Measurements from ENCODE around the gene FLYWCH1. TPM values are rescaled to one million over a fixed set of nuclear protein-coding genes. Genes with fewer than 3 reads are reported as not detected.

Gene FLYWCH1
- total RNA-seq, 1 experiment from 2014 or later: 12.5 TPM

- Histone ChIP-seq H3K4ac (ENCODE audit: low read depth, low read length) (no peak within 1 kb of the TSS), H3K79me2 (ENCODE audit: insufficient read depth, low read length) (no peaks in the 10 kb centered on the region), H4K20me1 (ENCODE audit: control insufficient read depth, insufficient read depth, insufficient read length) (peaks cover 3% of the 10 kb centered on the region), H3K27me3 (ENCODE audit: insufficient read depth, low read length) (no peaks in the 10 kb centered on the region), H3K18ac (ENCODE audit: insufficient read length, low read depth, low read length) (peak within 1 kb of the TSS; percentile 6), H3K79me1 (ENCODE audit: insufficient read depth, low read depth, low read length, poor library complexity, severe bottlenecking) (no peaks in the 10 kb centered on the region), H3K9ac (ENCODE audit: extremely low read depth, insufficient read length, low read length) (peak within 1 kb of the TSS; percentile 45), H3K23me2 (ENCODE audit: insufficient read length, low read depth, low read length, poor library complexity, severe bottlenecking) (peaks cover 14% of the 10 kb centered on the region), H4K5ac (ENCODE audit: insufficient read length, low read depth, low read length) (no peak within 1 kb of the TSS), H3K27ac (ENCODE audit: insufficient read length, low read depth, low read length) (no peak within 1 kb of the TSS), H2BK20ac (ENCODE audit: low read depth, low read length, poor library complexity, severe bottlenecking) (no peak within 1 kb of the TSS), H3K4me1 (ENCODE audit: insufficient read depth, low read length) (no peaks in the 10 kb centered on the region), H4K8ac (replicated peaks; ENCODE audit: insufficient read length, low read depth, low read length) (no peak within 1 kb of the TSS), H3K23ac (ENCODE audit: insufficient read length, low read depth, low read length) (no peak within 1 kb of the TSS), H2BK5ac (ENCODE audit: insufficient read length, low read length) (no peak within 1 kb of the TSS), H4K91ac (ENCODE audit: insufficient read length, low read depth, low read length) (no peak within 1 kb of the TSS), H2AK5ac (ENCODE audit: insufficient read length, low read length) (no peak within 1 kb of the TSS), H3T11ph (ENCODE audit: low read length) (no peak within 1 kb of the TSS), H2AFZ (ENCODE audit: low read length) (no peak within 1 kb of the TSS), H3K56ac (ENCODE audit: insufficient read length, low read depth, low read length) (no peak within 1 kb of the TSS), H2BK15ac (ENCODE audit: low read depth, low read length) (no peak within 1 kb of the TSS), H2BK12ac (ENCODE audit: insufficient read length, low read depth, low read length) (no peak within 1 kb of the TSS), H3K4me2 (ENCODE audit: insufficient read depth, insufficient read length, low read length) (peak within 1 kb of the TSS; percentile 58), H2BK120ac (ENCODE audit: low read depth, low read length, poor library complexity, severe bottlenecking) (no peak within 1 kb of the TSS), H3K14ac (ENCODE audit: insufficient read depth, low read length) (peak within 1 kb of the TSS; percentile 9; the same call in 1 of the 2 replicates), H3K9me3 (ENCODE audit: control insufficient read depth, low read depth, low read length) (no peaks in the 10 kb centered on the region)
- Mint-ChIP-seq H3K36me3 (ENCODE audit: insufficient read depth in 1 of 3, low read depth in 3 of 3) (peaks cover 4 to 17% (median 16%) of the 10 kb centered on the region in 3 experiments; a peak in 6 of 7 replicates), H3K9me3 (no peaks in the 10 kb centered on the region), H3K4me3 (peak within 1 kb of the TSS; percentile 72 to 81), H3K4me1 (peaks cover 20 to 24% of the 10 kb centered on the region in 2 experiments), H3K27me3 (ENCODE audit: low read depth) (peaks cover 21% of the 10 kb centered on the region), H3K27ac (peak within 1 kb of the TSS in 2 of 3 experiments; percentile 31 to 90; a peak in 3 of 7 replicates)
- peak; percentile 89 for DNase-seq
- no peak for TF ChIP-seq CTCF (conservative IDR thresholded peaks at IDR 0.05)
- no CpG with 5 or more reads among the region's 98 CpGs for whole genome bisulfite sequencing (ENCODE audit: extremely low coverage, insufficient read length, low lambda C conversion rate)
Observed at GRCh38 chr16:2968738-2969544, 57.2 kb downstream of the FLYWCH1 start, which contains the start of gene PAQR4. TSS of gene PAQR4 (plus strand) at chr16:2969348. CDS start at chr16:2969675, 327 bp downstream.

Data from H9 (cell line).